ENCODE data around the gene CHTOP.

The CHTOP gene

GRCh38 chr1:153608742-153609584 lies 24.9 kb upstream of the CHTOP start:
- Mint-ChIP-seq H3K36me3 (peaks cover 0 to 3% of the 10 kb centered on the region in 2 donors), H3K4me1 (peaks cover 9 to 20% of the 10 kb centered on the region in 2 donors), H3K27me3 (no peaks in the 10 kb centered on the region), H3K4me3 (no peak overlapping the region), H3K9me3 (peaks cover 0 to 2% of the 10 kb centered on the region in 2 donors), H3K27ac (peak overlapping the region; percentile 21)
- DNase-seq: no peak
- no peak for ATAC-seq (replicated peaks)

GRCh38 chr1:153609585-153609907 lies 24.3 kb upstream of the CHTOP start:
- Mint-ChIP-seq H3K4me3 (no peak overlapping the region), H3K27me3 (peaks cover 0 to 3% of the 10 kb centered on the region in 2 donors), H3K4me1 (peaks cover 9 to 20% of the 10 kb centered on the region in 2 donors), H3K27ac (peak overlapping the region; percentile 39), H3K9me3 (peaks cover 0 to 2% of the 10 kb centered on the region in 2 donors), H3K36me3 (peaks cover 0 to 3% of the 10 kb centered on the region in 2 donors)
- DNase-seq (no peak), ATAC-seq (replicated peaks) (no peak)

- H3K36me3 Mint-ChIP-seq: peaks cover 0 to under 1% of the 10 kb centered on the region in 2 donors
- H3K4me1 Mint-ChIP-seq: peaks cover 6 to 19% of the 10 kb centered on the region in 2 donors
- H3K9me3 Mint-ChIP-seq: no peaks in the 10 kb centered on the region
- peaks cover 0 to 5% of the 10 kb centered on the region in 2 donors for H3K27me3 Mint-ChIP-seq
- no peak for DNase-seq
- no peak overlapping the region for H3K4me3 Mint-ChIP-seq
- no peak overlapping the region for H3K27ac Mint-ChIP-seq
- ATAC-seq (replicated peaks): no peak
Observed at GRCh38 chr1:153610334-153610733, 23.5 kb upstream of the CHTOP start.

- no peak overlapping the region for H3K27ac Mint-ChIP-seq
- ATAC-seq (replicated peaks) (no peak), DNase-seq (no peak)
- H3K36me3 Mint-ChIP-seq: no peaks in the 10 kb centered on the region
- H3K4me3 Mint-ChIP-seq: no peak overlapping the region
- no peaks in the 10 kb centered on the region for H3K9me3 Mint-ChIP-seq
- peaks cover 10 to 19% of the 10 kb centered on the region in 2 donors for H3K4me1 Mint-ChIP-seq
- H3K27me3 Mint-ChIP-seq: peaks cover 0 to 5% of the 10 kb centered on the region in 2 donors
Observed at GRCh38 chr1:153610811-153611301, 23.0 kb upstream of the CHTOP start.

- Mint-ChIP-seq H3K27ac (no peak overlapping the region), H3K4me3 (no peak overlapping the region), H3K36me3 (no peaks in the 10 kb centered on the region), H3K9me3 (no peaks in the 10 kb centered on the region), H3K4me1 (peaks cover 15 to 21% of the 10 kb centered on the region in 2 donors), H3K27me3 (peaks cover 0 to 5% of the 10 kb centered on the region in 2 donors)
- ATAC-seq (replicated peaks) (no peak), DNase-seq (no peak)
Observed at GRCh38 chr1:153611356-153611755, 22.5 kb upstream of the CHTOP start.

- peaks cover 0 to 5% of the 10 kb centered on the region in 2 donors for H3K27me3 Mint-ChIP-seq
- ATAC-seq (replicated peaks): no peak
- H3K4me3 Mint-ChIP-seq: no peak overlapping the region
- no peaks in the 10 kb centered on the region for H3K9me3 Mint-ChIP-seq
- peaks cover 19 to 22% of the 10 kb centered on the region in 2 donors for H3K4me1 Mint-ChIP-seq
- peak overlapping the region; percentile 49 for H3K27ac Mint-ChIP-seq
- H3K36me3 Mint-ChIP-seq: no peaks in the 10 kb centered on the region
- DNase-seq: no peak
Observed at GRCh38 chr1:153612111-153612754, 21.6 kb upstream of the CHTOP start.

GRCh38 chr1:153612755-153613331 lies 21.0 kb upstream of the CHTOP start, which contains the start of gene S100A16:
Gene S100A16 (minus strand): TSS chr1:153613137. CDS start chr1:153608151, 4,986 bp downstream.
- Mint-ChIP-seq H3K27ac (peak within 1 kb of the TSS; percentile 49), H3K9me3 (no peaks in the 10 kb centered on the region), H3K4me1 (peaks cover 24 to 28% of the 10 kb centered on the region in 2 donors), H3K36me3 (no peaks in the 10 kb centered on the region), H3K27me3 (peaks cover 0 to 5% of the 10 kb centered on the region in 2 donors), H3K4me3 (no peak within 1 kb of the TSS)
- DNase-seq: no peak
- ATAC-seq (replicated peaks): no peak

GRCh38 chr1:153613406-153613805 lies 20.5 kb upstream of the CHTOP start:
- Mint-ChIP-seq H3K36me3 (no peaks in the 10 kb centered on the region), H3K4me3 (no peak overlapping the region), H3K4me1 (peaks cover 24 to 31% of the 10 kb centered on the region in 2 donors), H3K27ac (no peak overlapping the region), H3K27me3 (peaks cover 0 to 5% of the 10 kb centered on the region in 2 donors), H3K9me3 (no peaks in the 10 kb centered on the region)
- DNase-seq: no peak
- no peak for ATAC-seq (replicated peaks)

GRCh38 chr1:153614189-153614900 lies 19.5 kb upstream of the CHTOP start:
- Mint-ChIP-seq H3K4me3 (no peak overlapping the region), H3K4me1 (peaks cover 21 to 31% of the 10 kb centered on the region in 2 donors), H3K9me3 (no peaks in the 10 kb centered on the region), H3K36me3 (peaks cover 0 to 3% of the 10 kb centered on the region in 2 donors), H3K27me3 (peaks cover 0 to 5% of the 10 kb centered on the region in 2 donors), H3K27ac (no peak overlapping the region)
- ATAC-seq (replicated peaks) (no peak), DNase-seq (no peak)

GRCh38 chr1:153614906-153615305 lies 19.0 kb upstream of the CHTOP start:
- Mint-ChIP-seq H3K27ac (no peak overlapping the region), H3K9me3 (no peaks in the 10 kb centered on the region), H3K4me1 (peaks cover 21 to 31% of the 10 kb centered on the region in 2 donors), H3K36me3 (peaks cover 0 to 3% of the 10 kb centered on the region in 2 donors), H3K27me3 (peaks cover 0 to 5% of the 10 kb centered on the region in 2 donors), H3K4me3 (no peak overlapping the region)
- ATAC-seq (replicated peaks) (no peak), DNase-seq (no peak)

- ATAC-seq (replicated peaks) (no peak), DNase-seq (no peak)
- no peaks in the 10 kb centered on the region for H3K9me3 Mint-ChIP-seq
- H3K27ac Mint-ChIP-seq: no peak overlapping the region
- peaks cover 0 to 5% of the 10 kb centered on the region in 2 donors for H3K27me3 Mint-ChIP-seq
- no peak overlapping the region for H3K4me3 Mint-ChIP-seq
- peaks cover 21 to 31% of the 10 kb centered on the region in 2 donors for H3K4me1 Mint-ChIP-seq
- peaks cover 0 to 3% of the 10 kb centered on the region in 2 donors for H3K36me3 Mint-ChIP-seq
Observed at GRCh38 chr1:153615406-153615805, 18.5 kb upstream of the CHTOP start.

- DNase-seq (no peak), ATAC-seq (replicated peaks) (peak; percentile 37 to 53)
- Mint-ChIP-seq H3K4me3 (no peak within 1 kb of the TSS), H3K4me1 (peaks cover 19 to 31% of the 10 kb centered on the region in 2 donors), H3K27me3 (peaks cover 0 to 5% of the 10 kb centered on the region in 2 donors), H3K36me3 (peaks cover 0 to 3% of the 10 kb centered on the region in 2 donors), H3K27ac (peak within 1 kb of the TSS; percentile 74), H3K9me3 (no peaks in the 10 kb centered on the region)
Observed at GRCh38 chr1:153616144-153616916, 17.5 kb upstream of the CHTOP start, which contains the start of gene S100A14. Gene S100A14 (minus strand): TSS chr1:153616325. CDS start chr1:153615858, 467 bp downstream.

GRCh38 chr1:153616917-153617311 lies 17.0 kb upstream of the CHTOP start:
- Mint-ChIP-seq H3K27me3 (peaks cover 0 to 5% of the 10 kb centered on the region in 2 donors), H3K27ac (peak overlapping the region; percentile 74), H3K4me3 (no peak overlapping the region), H3K9me3 (no peaks in the 10 kb centered on the region), H3K36me3 (peaks cover 0 to 3% of the 10 kb centered on the region in 2 donors), H3K4me1 (peaks cover 19 to 31% of the 10 kb centered on the region in 2 donors)
- ATAC-seq (replicated peaks) (no peak), DNase-seq (no peak)

Measured in stimulated activated naive B cell treated with anti-CD40 and anti-IgM and Interleukin-4, amounts not matched to agents 10 μg/mL and 1 μg/mL and 100 μg/mL, for 72 hours (primary cell).